ENCODE results near the gene MARVELD1.

MARVELD1 gene

GRCh38 chr10:97724341-97724941 lies 10.9 kb downstream of the MARVELD1 start:
- DNase-seq = no peak

GRCh38 chr10:97726636-97727178 lies 13.2 kb downstream of the MARVELD1 start:
- DNase-seq = no peak

DNA sequence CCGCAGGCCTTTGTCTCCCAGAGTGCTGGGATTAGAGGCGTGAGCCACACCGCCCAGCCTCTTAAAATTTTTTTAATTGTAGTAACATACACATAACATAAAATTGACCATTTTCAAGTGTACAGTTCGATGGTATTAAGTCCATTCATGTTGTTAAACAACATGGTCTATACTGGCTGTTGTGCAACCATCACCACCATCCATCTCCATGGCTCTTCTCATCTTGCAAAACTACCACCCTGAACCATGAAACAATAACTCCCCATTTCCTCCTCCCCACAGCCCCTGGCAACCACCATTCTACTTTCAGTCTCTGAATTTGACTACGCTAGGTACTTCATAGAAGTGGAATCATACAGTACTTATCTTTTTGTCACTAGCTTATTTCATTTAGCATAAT lies 15.5 kb downstream of the MARVELD1 start:
- DNase-seq = no peak

GRCh38 chr10:97731346-97732051 lies 18.0 kb downstream of the MARVELD1 start:
- peak; percentile 74 for DNase-seq

DNA sequence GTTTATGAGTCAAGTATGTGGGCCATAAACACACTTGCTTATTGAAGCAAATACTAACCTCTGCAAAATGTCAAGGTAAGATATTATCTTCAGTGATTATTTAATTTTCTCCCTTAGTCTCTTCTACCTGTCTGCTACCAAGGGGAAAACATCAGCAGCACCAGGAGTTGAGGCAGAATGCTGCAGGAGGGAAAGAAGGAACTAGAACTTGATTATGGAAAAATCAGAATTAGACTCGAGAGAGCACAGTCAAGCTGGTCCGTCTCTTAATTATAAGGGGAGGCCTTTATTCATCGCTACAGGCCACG lies 18.5 kb downstream of the MARVELD1 start:
- DNase-seq = no peak

DNA sequence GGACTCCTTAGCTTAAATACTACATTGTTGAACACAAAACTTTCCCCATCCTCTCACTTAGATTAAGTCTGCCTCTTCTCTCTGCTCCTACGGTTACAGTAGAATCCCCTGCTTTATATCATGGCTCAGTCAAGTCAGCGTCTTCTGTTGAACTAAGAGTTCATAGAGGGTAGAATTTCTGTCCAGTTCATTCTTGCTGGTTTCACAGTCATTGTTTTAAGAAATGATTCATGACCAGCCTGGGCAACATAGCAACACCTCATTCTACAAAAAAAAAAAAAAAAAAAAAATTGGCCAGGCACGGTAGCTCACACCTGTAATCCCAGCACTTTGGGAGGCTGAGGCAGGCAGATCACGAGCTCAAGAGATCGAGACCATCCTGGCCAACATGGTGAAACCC lies 19.7 kb downstream of the MARVELD1 start:
- no peak for DNase-seq

GRCh38 chr10:97734021-97734420 lies 20.5 kb downstream of the MARVELD1 start:
- no peak for DNase-seq

DNA sequence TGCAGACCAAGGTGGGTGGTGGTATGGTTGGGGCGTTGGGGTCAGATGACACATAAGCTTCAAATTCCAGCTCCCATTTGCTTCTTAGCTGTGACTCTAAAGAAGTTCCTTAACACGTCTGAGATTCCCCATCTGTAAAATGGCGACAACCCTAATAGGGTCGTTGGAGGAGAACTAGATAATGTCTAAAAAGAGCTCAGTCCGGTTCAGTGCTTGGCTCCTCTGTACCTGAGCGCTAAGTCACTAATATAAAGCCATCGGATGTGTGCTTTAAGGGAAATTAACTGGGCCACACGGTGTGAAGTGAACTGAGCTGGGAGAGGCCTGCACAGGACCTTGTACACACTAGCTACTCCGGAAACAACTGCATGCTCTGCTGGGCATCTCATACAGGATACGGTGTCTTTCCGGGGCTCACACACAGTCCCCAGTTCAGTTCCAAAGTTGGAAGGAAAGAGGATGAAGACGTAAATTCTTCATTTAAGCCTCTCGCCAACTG lies 22.9 kb downstream of the MARVELD1 start:
- no peak for DNase-seq

GRCh38 chr10:97736902-97737769 lies 23.6 kb downstream of the MARVELD1 start, which contains the start of gene ZFYVE27:
Gene ZFYVE27, plus strand, starts transcription at chr10:97737128. Its CDS starts 1,350 bp downstream, at chr10:97738478.
- DNase-seq = peak; percentile 97

GRCh38 chr10:97737770-97738265 lies 24.3 kb downstream of the MARVELD1 start:
- no peak for DNase-seq

DNA sequence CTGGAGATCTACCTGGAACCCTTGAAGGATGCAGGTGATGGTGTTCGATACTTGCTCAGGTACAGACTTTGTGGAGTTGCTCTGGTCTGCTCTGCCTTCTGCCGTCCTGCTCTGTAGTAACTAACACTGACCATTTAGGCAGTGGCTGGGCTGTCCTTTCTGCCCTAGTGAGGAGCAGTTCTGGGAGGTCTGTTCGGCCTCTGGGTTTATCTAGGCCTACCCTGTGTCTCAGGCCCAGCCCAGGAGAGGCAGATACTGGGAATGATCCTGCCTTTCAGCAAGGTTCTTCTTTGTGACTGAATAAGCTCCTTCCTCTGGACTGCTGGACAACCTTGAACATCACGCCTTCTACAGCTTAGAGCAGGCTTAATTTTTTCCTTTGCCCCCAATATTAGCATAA lies 25.1 kb downstream of the MARVELD1 start:
- DNase-seq = no peak

GRCh38 chr10:97740613-97741012 lies 27.1 kb downstream of the MARVELD1 start:
- no peak for DNase-seq

DNA sequence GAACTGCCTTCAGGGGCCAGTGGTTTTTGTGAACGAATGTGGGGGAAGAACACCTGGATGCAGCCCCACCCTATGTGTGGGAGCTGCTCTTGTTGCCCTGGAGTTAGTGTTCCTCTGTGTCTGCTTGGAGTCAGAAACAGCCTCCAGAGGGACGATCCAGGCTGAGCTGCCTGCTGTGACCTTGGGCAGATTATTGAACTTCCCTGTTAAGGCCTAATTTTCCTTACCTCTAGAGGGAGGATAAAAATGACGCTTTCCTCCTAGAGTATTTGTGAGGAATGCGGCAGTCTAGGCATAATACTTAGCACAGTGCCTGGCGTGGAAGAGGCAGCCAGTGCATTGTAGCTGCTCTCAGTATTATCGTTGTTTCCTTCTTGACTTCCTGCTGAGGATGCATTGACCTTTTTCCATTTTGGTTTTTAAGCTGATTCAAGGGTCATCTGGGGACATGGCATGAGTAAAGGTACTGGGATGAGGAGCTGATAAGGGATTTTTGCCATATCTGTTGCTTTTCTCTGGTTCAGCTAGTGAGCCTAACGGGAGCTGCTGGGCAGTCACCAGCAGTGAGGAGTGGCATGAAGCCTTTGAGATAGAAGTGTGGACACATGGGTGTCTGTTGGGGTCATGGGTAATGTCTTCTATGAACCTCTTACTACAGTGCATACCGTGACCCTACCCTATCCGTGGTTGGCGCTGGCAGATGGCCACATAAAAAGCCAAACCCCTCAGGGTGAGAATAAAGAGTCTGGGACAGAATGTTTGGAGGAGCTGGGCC lies 29.8 kb downstream of the MARVELD1 start:
- no peak for DNase-seq

DNA sequence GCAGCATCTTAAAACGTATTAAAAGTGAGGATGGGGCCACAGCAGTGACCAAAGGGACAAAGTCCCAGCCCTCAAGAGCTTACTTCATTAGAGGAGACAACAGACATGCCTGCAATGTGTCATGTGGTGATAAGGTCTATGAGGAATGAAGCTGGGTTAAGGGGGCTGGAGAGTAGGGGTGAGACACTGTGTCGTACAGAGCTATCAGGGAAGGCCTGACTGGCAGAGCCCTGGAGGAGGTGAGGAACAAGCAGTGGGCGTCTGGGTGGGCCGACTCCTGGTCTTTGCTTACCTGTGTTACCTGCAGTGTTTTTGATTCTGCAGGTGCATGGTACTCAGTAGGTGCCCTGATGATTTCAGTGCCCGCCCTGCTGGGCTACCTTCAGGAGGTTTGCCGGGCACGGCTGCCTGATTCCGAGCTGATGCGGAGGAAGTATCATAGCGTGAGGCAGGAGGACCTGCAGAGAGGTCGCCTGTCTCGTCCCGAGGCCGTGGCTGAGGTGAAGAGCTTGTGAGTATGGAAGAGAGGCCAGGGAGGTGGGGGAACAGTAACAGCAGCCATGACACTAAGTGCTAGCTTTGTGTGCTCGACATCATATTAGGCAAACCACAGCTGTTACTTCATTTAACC lies 31.0 kb downstream of the MARVELD1 start:
- no peak for DNase-seq

GRCh38 chr10:97747573-97747972 lies 34.0 kb downstream of the MARVELD1 start:
- no peak for DNase-seq

- DNase-seq = no peak
These were observed 34.6 kb downstream of the MARVELD1 start for GRCh38 chr10:97748116-97748515.

- no peak for DNase-seq
These were observed 39.4 kb downstream of the MARVELD1 start for GRCh38 chr10:97752956-97753355.

DNA sequence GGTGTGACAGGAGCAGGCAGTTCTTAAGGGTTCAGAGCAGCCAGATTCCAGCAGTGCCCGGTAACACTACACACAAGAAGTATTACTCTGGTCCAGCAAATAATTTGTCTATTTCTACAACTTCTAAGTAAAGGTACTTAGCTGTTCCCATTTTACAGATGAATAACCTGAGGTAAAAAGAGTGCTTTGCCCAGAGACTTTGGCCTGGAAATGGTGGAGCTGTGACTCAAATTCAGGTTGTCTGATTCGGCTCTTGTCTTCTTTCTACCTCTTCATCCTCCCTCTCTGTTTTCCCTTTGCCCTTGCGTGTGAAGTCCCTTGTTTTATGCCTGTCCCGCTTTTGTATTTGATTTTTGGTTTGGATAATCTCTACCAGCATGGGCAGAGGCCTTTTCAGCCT lies 41.2 kb downstream of the MARVELD1 start:
- no peak for DNase-seq

- DNase-seq = no peak
These were observed 42.2 kb downstream of the MARVELD1 start for GRCh38 chr10:97755718-97756117.

- no peak for DNase-seq
These were observed 43.9 kb downstream of the MARVELD1 start for GRCh38 chr10:97757471-97757870.

GRCh38 chr10:97759158-97759887 lies 45.8 kb downstream of the MARVELD1 start:
- peak; percentile 62 for DNase-seq

Measured in CD4-positive, alpha-beta T cell treated with Interleukin-17A for 4 hours (primary cell).